ENCODE data around the gene ATP4B.
"Not testable (repeated sequence)": the region's sequence is repeated elsewhere in the genome, so short reads cannot be mapped to it uniquely, and the experiment has no call there.

Gene ATP4B

DNA sequence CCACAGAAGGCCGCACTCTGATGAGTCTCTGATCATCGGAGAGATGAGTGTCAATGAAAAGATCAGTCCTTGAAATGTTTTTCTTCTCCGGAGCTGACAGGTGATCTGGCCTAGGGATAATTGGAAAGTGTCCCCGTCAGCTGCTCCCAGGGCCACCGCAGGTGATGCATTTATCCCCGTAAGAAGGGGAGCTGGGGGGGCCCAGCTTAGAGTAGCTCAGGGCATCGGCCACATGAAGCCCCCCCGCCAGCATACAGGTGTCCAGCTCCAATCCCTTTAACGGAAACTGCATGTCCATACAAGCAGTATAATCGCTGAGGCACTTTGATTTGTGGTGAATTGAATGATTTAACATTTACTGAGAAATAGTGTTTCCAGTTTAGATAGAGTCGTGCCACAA lies 27.7 kb downstream of the ATP4B start:
- no peak for DNase-seq (ENCODE audit: low read depth)
- TF ChIP-seq, protein P1, sequence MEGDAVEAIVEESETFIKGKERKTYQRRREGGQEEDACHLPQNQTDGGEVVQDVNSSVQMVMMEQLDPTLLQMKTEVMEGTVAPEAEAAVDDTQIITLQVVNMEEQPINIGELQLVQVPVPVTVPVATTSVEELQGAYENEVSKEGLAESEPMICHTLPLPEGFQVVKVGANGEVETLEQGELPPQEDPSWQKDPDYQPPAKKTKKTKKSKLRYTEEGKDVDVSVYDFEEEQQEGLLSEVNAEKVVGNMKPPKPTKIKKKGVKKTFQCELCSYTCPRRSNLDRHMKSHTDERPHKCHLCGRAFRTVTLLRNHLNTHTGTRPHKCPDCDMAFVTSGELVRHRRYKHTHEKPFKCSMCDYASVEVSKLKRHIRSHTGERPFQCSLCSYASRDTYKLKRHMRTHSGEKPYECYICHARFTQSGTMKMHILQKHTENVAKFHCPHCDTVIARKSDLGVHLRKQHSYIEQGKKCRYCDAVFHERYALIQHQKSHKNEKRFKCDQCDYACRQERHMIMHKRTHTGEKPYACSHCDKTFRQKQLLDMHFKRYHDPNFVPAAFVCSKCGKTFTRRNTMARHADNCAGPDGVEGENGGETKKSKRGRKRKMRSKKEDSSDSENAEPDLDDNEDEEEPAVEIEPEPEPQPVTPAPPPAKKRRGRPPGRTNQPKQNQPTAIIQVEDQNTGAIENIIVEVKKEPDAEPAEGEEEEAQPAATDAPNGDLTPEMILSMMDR (IDR thresholded peaks at IDR 0.05; ENCODE audit: control insufficient read depth, extremely low read depth, insufficient read depth), result no peak
- no peak overlapping the region for H3K4me3 ChIP-seq (ENCODE audit: low read depth, low read length)

DNA sequence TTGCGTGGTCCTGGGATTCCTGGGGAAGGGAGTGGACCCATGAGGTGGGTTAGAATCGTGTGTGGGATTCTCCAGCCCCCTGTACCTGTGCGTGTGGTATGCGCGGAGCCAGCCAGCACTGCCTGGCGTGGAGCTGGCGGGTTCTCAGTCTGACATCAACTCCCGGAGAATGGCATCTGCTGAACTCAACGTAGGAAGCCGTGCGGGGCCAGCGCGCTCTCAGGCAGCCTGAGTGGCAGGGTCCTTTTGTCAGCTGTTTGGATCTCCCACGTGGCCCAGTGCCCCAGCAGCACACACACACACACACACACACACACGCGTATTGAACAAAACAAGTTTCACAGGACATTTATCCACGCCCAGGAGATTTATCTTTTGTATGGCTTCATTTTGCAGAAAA lies 28.1 kb downstream of the ATP4B start:
- TF ChIP-seq, protein P1 (IDR thresholded peaks at IDR 0.05; ENCODE audit: control insufficient read depth, extremely low read depth, insufficient read depth), result no peak
- no peak overlapping the region for H3K4me3 ChIP-seq (ENCODE audit: low read depth, low read length)
- DNase-seq (ENCODE audit: low read depth), result no peak

DNA sequence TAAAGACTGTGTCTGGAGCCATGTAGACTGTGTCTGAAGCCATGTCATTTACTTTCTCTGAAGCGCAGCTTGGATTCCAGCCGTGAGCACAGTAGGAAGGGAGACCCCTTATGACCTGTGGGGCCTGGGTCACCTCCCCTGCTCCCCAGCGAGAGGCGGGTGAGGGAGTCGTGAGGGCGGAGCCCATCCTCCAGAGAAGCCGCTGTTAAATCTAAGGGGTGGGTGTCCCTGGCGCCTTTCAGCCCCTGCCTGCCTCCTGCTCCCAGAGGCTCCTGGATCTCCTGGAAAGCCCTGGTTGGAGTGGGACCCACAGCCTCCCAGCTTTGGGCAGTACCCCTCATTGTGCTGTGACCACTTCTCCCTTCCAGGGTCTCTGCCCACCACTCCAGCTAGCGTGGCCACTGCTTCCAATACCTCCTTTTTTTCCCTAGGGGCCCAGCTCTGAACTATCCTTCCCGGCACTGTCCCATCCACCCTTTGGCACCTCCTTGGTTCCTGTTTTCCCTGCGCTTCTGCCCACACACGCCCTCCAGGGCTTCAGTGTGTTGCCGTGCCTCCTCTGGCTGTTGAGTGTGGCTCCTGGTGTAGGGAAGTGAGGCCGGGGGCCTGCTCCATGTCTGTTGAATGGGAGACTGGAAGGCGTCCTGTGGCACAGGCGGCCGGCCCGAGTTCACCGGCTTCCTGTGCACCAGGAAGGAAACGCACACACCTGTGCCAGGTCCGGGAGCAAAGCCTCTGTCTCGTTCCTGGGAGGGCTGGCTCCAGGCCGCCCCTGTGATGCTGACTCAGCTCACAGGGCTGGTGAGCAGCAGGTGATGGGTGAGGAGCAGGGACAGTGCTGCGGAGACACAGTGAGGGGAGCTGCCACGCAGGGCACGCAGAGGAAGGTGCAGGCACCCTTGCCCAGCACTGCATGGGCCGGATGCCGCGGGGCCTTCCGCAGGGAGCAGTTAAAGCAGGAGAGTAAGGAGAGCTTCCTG lies 29.4 kb downstream of the ATP4B start:
- TF ChIP-seq, protein P1 (IDR thresholded peaks at IDR 0.05; ENCODE audit: control insufficient read depth, extremely low read depth, insufficient read depth), result no peak
- DNase-seq (ENCODE audit: low read depth), result no peak
- H3K4me3 ChIP-seq (ENCODE audit: low read depth, low read length), result no peak overlapping the region

DNA sequence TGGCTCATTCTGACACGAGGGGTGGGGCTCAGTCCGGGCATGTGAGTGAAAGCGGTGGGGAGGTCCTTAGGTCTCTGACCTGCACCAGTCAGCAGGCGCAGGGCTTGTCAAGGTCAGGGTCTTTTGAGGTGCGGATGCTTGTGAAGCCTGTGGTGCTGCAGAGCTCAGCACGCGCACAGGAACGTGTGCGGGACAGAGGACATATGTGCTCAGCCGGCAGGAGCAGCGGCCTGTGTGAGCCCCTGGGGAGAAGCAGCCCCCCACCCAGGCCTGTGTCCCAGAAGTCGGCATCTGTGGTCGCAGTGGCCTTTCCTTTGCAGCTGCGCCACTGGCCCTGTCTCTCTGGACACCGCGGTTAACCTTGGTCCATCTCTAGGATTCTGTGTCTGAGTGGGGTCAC lies 30.9 kb downstream of the ATP4B start:
- no peak for DNase-seq (ENCODE audit: low read depth)
- H3K4me3 ChIP-seq (ENCODE audit: low read depth, low read length), result no peak overlapping the region
- TF ChIP-seq, protein P1 (IDR thresholded peaks at IDR 0.05; ENCODE audit: control insufficient read depth, extremely low read depth, insufficient read depth), result no peak

DNA sequence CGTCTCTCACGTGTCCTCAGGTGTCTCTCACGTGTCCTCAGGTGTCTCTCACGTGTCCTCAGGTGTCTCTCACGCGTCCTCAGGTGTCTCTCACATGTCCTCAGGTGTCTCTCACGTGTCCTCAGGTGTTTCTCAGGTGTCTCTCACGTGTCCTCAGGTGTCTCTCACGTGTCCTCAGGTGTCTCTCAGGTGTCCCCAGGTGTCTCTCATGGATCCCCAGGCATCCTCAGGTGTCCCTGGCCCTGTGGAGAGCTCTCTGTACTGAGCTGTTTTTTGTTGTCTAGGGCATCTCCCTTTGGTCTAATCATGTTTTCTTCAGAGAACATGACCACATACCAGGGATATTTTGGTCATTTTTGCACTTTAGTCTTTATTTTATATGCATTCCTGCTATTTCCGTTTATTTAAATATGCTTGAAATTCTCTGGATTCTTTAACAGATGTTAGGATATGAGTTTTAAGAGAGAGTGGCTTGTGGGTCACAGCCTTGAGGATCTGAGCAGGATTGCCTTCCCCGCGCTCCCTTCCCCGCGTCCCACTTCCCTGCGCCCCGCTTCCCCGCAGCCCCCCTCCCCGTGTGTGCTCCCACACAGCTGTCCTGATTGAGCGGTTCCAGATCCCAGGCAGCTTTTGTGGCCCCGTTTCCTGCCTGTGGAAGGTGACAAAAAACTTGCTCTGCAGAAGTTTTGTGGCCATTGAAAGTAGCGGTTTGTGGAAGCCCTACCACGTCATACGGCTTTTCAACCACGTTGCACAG lies 31.9 kb downstream of the ATP4B start:
- TF ChIP-seq, protein P1 (IDR thresholded peaks at IDR 0.05; ENCODE audit: control insufficient read depth, extremely low read depth, insufficient read depth), result no peak
- no peak for DNase-seq (ENCODE audit: low read depth)

DNA sequence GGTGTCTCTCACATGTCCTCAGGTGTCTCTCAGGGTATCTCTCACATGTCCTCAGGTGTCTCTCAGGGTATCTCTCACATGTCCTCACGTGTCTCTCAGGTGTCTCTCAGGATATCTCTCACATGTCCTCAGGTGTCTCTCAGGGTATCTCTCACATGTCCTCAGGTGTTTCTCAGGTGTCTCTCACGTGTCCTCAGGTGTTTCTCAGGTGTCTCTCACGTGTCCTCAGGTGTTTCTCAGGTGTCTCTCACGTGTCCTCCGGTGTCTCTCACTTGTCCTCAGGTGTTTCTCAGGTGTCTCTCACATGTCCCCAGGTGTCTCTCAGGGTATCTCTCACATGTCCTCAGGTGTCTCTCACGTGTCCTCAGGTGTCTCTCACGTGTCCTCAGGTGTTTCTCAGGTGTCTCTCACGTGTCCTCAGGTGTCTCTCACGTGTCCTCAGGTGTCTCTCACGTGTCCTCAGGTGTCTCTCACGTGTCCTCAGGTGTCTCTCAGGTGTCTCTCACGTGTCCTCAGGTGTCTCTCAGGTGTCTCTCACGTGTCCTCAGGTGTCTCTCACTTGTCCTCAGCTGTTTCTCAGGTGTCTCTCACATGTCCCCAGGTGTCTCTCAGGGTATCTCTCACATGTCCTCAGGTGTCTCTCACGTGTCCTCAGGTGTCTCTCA lies 33.2 kb downstream of the ATP4B start:
- H3K4me3 ChIP-seq (ENCODE audit: low read depth, low read length); DNase-seq (ENCODE audit: low read depth): not testable (repeated sequence)

More for the DNA sequence above, 31.9 kb downstream of the ATP4B start:
- no peak overlapping the region for H3K4me3 ChIP-seq (ENCODE audit: low read depth, low read length)

DNA sequence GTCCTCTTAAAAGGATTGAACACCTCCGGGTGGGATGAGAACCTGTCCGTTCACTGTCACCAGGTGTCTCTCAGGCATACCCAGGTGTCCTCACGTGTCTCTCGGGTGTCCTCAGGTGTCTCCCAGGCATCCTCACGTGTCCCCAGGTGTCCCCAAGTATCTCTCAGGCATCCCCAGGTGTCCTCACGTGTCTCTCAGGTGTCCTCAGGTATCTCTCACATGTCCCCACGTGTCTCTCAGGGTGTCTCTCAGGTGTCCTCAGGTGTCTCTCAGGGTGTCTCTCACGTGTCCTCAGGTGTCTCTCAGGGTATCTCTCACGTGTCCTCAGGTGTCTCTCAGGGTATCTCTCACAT lies 33.8 kb downstream of the ATP4B start:
- no peak overlapping the region for H3K4me3 ChIP-seq (ENCODE audit: low read depth, low read length)
- no peak for DNase-seq (ENCODE audit: low read depth)
- TF ChIP-seq, protein P1 (IDR thresholded peaks at IDR 0.05; ENCODE audit: control insufficient read depth, extremely low read depth, insufficient read depth), result no peak

Measured in LNCaP clone FGC (cell line).